ENCODE measurements around the gene STT3B. TPM values are rescaled to one million over a fixed set of nuclear protein-coding genes. Genes with fewer than 3 reads are reported as not detected.

The STT3B gene
- total RNA-seq, 2 donors from 2014 or later, result 106 to 132 TPM

DNA sequence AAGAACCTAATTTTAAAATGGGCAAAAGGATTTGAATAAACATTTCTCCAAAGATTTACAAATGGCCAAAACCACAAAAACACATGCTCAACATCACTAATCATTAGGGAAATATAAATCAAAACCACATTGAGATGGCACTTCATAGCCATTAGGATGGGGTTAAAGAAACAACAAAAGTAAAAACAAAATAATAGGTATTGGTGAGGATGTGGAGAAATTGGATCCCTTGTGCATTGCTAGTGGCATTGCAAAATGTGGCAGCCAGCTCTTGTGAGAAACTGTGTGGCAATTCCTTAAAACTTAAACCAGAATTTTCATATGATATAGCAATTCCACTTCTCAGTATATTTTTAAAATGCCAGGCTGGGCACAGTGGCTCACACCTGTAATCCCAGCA is 126.5 kb downstream of the STT3B start:
- no peak overlapping the region for H3K27ac ChIP-seq
- H3K27me3 ChIP-seq (replicated peaks; ENCODE audit: insufficient read depth), result no peaks in the 10 kb centered on the region
- intact Hi-C loops (cut with DNase I), result no loop called here
- no peak overlapping the region for H3K4me3 ChIP-seq
- no peaks in the 10 kb centered on the region for H3K4me1 ChIP-seq (replicated peaks)
- DNase-seq (ENCODE audit: low spot score), result no peak
- TF ChIP-seq POLR2AphosphoS5 (IDR thresholded peaks at IDR 0.05) (no peak), POLR2A (IDR thresholded peaks at IDR 0.05) (no peak)
- TF ChIP-seq, protein P1, sequence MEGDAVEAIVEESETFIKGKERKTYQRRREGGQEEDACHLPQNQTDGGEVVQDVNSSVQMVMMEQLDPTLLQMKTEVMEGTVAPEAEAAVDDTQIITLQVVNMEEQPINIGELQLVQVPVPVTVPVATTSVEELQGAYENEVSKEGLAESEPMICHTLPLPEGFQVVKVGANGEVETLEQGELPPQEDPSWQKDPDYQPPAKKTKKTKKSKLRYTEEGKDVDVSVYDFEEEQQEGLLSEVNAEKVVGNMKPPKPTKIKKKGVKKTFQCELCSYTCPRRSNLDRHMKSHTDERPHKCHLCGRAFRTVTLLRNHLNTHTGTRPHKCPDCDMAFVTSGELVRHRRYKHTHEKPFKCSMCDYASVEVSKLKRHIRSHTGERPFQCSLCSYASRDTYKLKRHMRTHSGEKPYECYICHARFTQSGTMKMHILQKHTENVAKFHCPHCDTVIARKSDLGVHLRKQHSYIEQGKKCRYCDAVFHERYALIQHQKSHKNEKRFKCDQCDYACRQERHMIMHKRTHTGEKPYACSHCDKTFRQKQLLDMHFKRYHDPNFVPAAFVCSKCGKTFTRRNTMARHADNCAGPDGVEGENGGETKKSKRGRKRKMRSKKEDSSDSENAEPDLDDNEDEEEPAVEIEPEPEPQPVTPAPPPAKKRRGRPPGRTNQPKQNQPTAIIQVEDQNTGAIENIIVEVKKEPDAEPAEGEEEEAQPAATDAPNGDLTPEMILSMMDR (IDR thresholded peaks at IDR 0.05), result no peak
- no peaks in the 10 kb centered on the region for H3K36me3 ChIP-seq
- H3K9me3 ChIP-seq, result no peaks in the 10 kb centered on the region

DNA sequence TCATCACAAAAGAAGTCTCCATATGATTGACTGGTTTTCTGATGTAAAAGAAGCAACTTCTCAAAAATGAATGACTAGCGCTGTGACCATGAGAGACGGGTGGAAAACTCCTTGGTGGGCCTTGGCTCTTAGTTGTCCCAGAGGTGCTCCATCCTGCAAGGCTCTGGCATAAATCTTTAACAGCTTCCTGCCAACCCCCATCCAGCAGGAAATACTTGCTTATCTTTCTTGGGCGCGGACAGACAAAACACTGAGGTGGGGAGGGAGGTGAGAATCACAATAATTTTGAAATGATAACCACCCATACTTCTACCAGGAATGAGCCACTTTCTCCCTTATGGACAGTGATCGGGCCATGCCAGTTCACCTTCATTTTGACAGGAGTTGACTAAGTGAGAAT is 128.6 kb downstream of the STT3B start:
- no peaks in the 10 kb centered on the region for H3K36me3 ChIP-seq
- H3K27ac ChIP-seq, result no peak overlapping the region
- no peaks in the 10 kb centered on the region for H3K4me1 ChIP-seq (replicated peaks)
- DNase-seq (ENCODE audit: low spot score), result no peak
- 83% methylated on average over 5 of the region's 5 CpGs for WGBS
- TF ChIP-seq POLR2AphosphoS5 (IDR thresholded peaks at IDR 0.05), result no peak
- no peak for TF ChIP-seq POLR2A (IDR thresholded peaks at IDR 0.05)
- TF ChIP-seq, protein P1 (IDR thresholded peaks at IDR 0.05), result no peak
- intact Hi-C loops (cut with DNase I), result no loop called here
- no peaks in the 10 kb centered on the region for H3K27me3 ChIP-seq (replicated peaks; ENCODE audit: insufficient read depth)
- no peaks in the 10 kb centered on the region for H3K9me3 ChIP-seq
- H3K4me3 ChIP-seq, result no peak overlapping the region

DNA sequence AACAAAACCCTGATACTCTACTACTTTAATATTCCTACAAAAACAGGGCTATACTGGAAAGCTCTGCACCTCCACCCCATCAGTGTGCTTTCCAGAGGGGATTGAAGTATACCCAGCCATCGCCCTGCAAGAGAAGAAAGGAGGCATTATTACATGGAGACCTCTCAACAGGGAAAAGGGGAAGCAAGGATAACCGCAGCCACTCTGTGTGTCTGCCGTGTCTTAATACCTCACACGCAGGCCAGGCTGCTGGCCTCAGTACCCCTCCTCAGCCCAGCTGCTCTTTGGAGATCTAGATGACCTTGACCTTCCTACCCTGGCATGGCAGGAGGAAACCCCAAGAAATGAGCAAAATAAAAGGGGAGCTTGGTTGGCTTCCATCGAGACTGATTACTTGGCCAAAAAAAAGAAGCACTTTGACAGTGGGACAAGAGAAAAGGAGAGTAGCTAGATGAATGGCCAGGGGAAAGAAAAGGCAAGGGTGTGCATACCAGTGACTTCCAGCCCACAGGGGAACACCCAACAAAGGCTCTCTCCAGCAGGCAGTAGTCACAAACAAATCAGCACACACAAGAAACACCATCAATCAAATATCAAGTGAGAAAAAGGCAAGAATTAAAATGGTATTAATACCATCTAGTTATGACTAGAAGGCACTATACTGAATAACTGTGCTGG is 129.4 kb downstream of the STT3B start:
- Histone ChIP-seq H3K4me1 (replicated peaks) (no peaks in the 10 kb centered on the region), H3K27ac (no peak overlapping the region), H3K27me3 (replicated peaks; ENCODE audit: insufficient read depth) (no peaks in the 10 kb centered on the region), H3K9me3 (no peaks in the 10 kb centered on the region), H3K36me3 (no peaks in the 10 kb centered on the region), H3K4me3 (no peak overlapping the region)
- TF ChIP-seq, protein P1 (IDR thresholded peaks at IDR 0.05), result no peak
- no peak for TF ChIP-seq POLR2AphosphoS5 (IDR thresholded peaks at IDR 0.05)
- no peak for TF ChIP-seq POLR2A (IDR thresholded peaks at IDR 0.05)
- intact Hi-C loops (cut with DNase I), result no loop called here
- no peak for DNase-seq (ENCODE audit: low spot score)
- WGBS, result 93% methylated on average over 5 of the region's 5 CpGs

DNA sequence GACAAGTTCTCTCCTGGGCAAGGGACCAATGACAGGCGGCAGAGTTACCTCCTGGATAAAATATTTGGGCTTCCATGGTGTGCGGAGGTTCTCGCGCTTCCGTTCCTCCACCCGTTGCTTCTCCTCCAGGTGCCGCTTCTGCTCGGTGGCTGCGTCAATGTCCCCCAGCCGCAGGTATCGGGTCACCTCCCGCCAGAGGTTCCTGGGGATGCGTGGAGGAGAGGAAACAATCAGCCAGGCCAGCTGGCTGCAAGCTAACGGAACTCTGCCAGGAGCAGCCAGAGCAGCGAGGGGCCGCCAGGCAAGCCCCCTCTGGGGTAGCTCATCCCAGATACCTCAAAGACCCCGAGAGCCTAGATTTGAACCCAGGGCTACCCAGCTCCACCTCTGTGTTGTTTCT is 131.3 kb downstream of the STT3B start:
- WGBS, result 98% methylated on average over 17 of the region's 17 CpGs
- no peaks in the 10 kb centered on the region for H3K4me1 ChIP-seq (replicated peaks)
- no peaks in the 10 kb centered on the region for H3K9me3 ChIP-seq
- TF ChIP-seq POLR2A (IDR thresholded peaks at IDR 0.05), result no peak
- TF ChIP-seq, protein P1 (IDR thresholded peaks at IDR 0.05), result no peak
- intact Hi-C loops (cut with DNase I), result no loop called here
- H3K36me3 ChIP-seq, result no peaks in the 10 kb centered on the region
- H3K4me3 ChIP-seq, result no peak overlapping the region
- no peaks in the 10 kb centered on the region for H3K27me3 ChIP-seq (replicated peaks; ENCODE audit: insufficient read depth)
- no peak for DNase-seq (ENCODE audit: low spot score)
- H3K27ac ChIP-seq, result no peak overlapping the region

DNA sequence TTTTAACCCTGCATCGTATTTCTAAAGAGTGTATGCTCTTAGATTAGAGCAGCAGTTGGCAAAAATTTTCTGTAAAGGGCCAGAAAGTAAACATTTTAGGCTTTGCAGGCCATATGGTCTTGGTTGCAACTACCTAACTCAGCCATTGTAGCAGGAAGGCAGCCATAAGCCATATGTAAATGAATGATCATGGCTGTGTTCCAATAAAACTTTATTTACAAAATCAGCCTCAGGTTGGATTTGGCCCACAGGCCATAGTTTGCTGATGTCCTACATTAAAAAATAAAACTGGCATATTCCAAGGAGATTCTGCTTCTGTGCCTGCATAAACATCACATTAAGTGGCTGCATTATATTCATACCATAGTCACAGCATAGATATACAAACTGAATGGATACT is 134.9 kb downstream of the STT3B start:
- Histone ChIP-seq H3K9me3 (no peaks in the 10 kb centered on the region), H3K27me3 (replicated peaks; ENCODE audit: insufficient read depth) (no peaks in the 10 kb centered on the region), H3K4me3 (no peak overlapping the region), H3K27ac (no peak overlapping the region), H3K36me3 (no peaks in the 10 kb centered on the region), H3K4me1 (replicated peaks) (no peaks in the 10 kb centered on the region)
- intact Hi-C loops (cut with DNase I), result no loop called here
- no peak for DNase-seq (ENCODE audit: low spot score)
- TF ChIP-seq POLR2AphosphoS5 (IDR thresholded peaks at IDR 0.05) (no peak), POLR2A (IDR thresholded peaks at IDR 0.05) (no peak)
- TF ChIP-seq, protein P1 (IDR thresholded peaks at IDR 0.05), result no peak
- whole genome bisulfite sequencing, result 95% methylated on average over 1 of the region's 1 CpG
